Activated naive CD4-positive, alpha-beta T cell treated with anti-CD3 and anti-CD28 coated beads, Interleukin-2, amount 50 U/mL, for 72 hours (primary cell): Measurements from ENCODE around the gene TLK1. TPM values are rescaled to one million over a fixed set of nuclear protein-coding genes. Genes with fewer than 3 reads are reported as not detected.
"Not testable (repeated sequence)": the region's sequence is repeated elsewhere in the genome, so short reads cannot be mapped to it uniquely, and the experiment has no call there.

Experiments used
- ATAC-seq, 2 donors: fragments of 150-1000 bp; cut with Tn5 transposase; 2 replicates each; pipeline ENCODE4 v1.10.0; 2021; ENCODE audit warnings: mild to moderate bottlenecking in 2 of 2, moderate library complexity in 2 of 2
- DNase-seq, 2 donors: peaks; one replicate each; pipeline ENCODE4 v3.0.0; 2021 to 2022; ENCODE audit warnings: low spot score in 2 of 2
- H3K27ac Mint-ChIP-seq, 2 donors: one replicate each; pipeline ENCODE4 v1.8.0; 2022; ENCODE audit warnings: mild to moderate bottlenecking in 2 of 2, mixed read lengths in 2 of 2
- H3K36me3 Mint-ChIP-seq, 2 donors: one replicate each; pipeline ENCODE4 v1.8.0; 2022; ENCODE audit warnings: mixed read lengths in 2 of 2
- H3K9me3 Mint-ChIP-seq, 2 donors: one replicate each; pipeline ENCODE4 v1.8.0; 2022; ENCODE audit warnings: mixed read lengths in 2 of 2
- total RNA-seq, 2 donors: library from RNA; stranded (reverse); gene quantifications; one replicate each; pipeline ENCODE4 v1.2.3, GENCODE V29; 2022

TLK1 gene
- total RNA-seq, 2 donors from 2014 or later = 56.9 to 81.0 TPM

DNA sequence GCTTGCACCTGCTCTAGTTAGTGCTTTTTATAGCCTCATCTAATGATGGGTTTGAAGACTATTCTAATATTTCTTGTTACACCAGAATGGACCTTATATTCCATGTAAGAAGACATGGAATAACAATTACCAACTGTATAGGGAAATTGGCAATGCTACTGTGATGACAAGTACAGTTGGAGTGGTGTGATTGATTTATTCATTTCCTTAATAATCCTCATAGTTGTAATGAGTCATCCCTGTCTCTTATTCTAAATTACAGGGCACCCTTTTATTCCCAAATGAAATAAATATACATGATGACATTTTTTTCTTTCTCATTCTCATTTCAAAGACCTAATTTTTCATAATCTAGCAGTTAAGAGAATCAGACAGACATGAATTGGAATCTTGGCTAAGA is 18.3 kb upstream of the TLK1 start:
- no peak for ATAC-seq
- H3K27ac Mint-ChIP-seq = no peak overlapping the region
- peaks cover 0 to 4% of the 10 kb centered on the region in 2 donors for H3K36me3 Mint-ChIP-seq
- no peak for DNase-seq
- peaks cover 0 to 4% of the 10 kb centered on the region in 2 donors for H3K9me3 Mint-ChIP-seq

DNA sequence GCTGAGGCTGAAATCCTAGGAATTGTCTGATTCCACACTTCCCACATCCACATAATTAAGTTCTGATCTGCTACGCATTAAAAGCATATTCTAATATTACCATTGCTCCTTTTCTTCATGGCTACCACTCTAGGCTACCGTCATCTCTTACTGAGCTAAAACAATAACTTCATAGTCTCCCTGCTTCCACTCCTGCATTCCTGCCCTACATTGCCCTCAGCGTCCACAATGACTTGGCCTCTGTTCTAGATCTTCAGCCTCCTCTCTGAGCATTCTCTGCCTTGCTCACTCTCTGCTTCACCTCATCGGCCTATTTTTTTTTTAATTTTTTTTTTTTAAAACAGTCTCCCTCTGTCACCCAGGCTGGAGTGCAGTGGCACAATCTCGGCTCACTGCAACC is 15.8 kb upstream of the TLK1 start:
- Mint-ChIP-seq H3K9me3 (peaks cover 0 to 14% of the 10 kb centered on the region in 2 donors), H3K27ac (no peak overlapping the region), H3K36me3 (peaks cover 0 to 18% of the 10 kb centered on the region in 2 donors)
- no peak for DNase-seq
- ATAC-seq = no peak

DNA sequence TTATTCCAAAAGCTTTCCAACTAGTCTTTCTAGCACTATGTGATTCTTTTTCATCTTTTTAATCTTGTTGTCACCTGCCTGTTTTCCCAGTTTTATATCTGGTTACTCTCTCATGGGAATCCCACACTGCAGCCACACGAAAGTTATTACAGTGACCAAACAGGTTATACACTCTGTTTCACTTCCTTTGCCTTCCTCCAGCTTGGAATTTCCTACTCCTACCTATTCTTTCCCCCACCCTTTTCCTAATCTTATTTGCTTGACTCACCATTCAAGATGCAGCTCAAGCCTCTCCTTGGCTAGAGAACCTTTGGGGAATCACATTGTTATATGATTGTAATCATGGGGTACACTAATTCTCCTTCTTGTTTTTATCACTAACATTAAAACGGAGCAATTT is 13.4 kb upstream of the TLK1 start:
- peaks cover 0 to 14% of the 10 kb centered on the region in 2 donors for H3K9me3 Mint-ChIP-seq

DNA sequence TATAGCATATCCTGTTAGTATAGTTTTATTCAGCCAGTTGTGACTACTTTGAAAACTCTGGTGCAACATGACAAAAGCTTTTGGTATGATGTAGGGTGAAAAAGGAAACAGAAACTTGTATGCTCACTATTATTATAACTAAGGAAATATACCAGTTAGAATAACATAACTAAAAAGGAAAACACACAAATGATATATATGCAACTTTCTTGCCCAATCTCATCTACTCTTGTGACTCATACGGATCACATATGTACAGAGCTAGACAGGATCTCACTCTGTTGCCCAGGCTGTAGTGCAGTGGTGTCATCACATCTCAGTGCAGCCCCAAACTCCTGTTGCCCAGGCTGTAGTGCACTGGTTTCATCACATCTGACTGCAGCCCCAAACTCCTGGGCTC is 12.4 kb upstream of the TLK1 start:
- DNase-seq = no peak
- Mint-ChIP-seq H3K9me3 (peaks cover 0 to 14% of the 10 kb centered on the region in 2 donors), H3K36me3 (peaks cover 0 to 18% of the 10 kb centered on the region in 2 donors), H3K27ac (peak overlapping the region in 1 of 2 donors; percentile 39)
- peak; percentile 88 to 99 for ATAC-seq

More for the DNA sequence above, 13.4 kb upstream of the TLK1 start:
- no peak overlapping the region for H3K27ac Mint-ChIP-seq
- H3K36me3 Mint-ChIP-seq = peaks cover 0 to 18% of the 10 kb centered on the region in 2 donors
- DNase-seq = no peak
- ATAC-seq = no peak

DNA sequence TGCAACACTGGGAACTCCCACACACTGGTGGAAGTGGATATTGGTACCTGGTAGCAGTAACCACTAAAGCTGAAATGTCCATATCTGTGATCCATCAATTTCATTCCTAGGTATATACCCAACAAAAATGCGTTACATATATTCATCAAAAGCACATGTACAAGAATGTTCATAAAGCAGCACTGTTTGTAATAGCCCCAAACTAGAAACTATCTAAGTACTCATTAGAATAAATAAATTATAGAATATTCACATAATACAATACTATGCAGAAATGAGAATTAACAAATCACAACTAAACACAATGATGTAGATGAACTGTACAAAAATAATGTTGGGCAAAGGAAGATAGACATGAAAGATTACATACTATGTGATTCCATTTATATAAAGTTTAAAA is 11.1 kb upstream of the TLK1 start:
- DNase-seq (no peak), ATAC-seq (no peak)
- peaks cover 0 to 14% of the 10 kb centered on the region in 2 donors for H3K9me3 Mint-ChIP-seq
- peaks cover 0 to 18% of the 10 kb centered on the region in 2 donors for H3K36me3 Mint-ChIP-seq
- H3K27ac Mint-ChIP-seq = no peak overlapping the region

DNA sequence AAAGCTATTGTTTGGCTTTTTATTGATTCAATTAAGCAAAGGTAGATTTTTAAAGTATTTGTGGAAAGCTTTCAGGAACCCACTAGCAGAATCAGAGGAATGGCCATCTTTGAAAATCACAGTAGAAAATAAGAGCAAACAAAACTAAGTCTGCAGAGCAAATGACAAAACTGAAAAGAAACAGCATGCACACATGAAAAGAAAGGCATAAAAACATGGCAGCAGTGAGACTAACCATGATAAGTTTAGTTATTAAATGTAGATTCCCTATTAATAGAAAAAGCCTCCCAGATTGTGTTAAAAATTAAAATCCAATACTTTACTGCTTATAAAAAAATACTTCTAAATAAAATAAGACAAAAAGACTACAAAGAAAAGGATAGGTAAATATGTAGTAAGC is 9.1 kb upstream of the TLK1 start:
- Mint-ChIP-seq H3K36me3 (peaks cover 0 to 18% of the 10 kb centered on the region in 2 donors), H3K9me3 (peaks cover 0 to 14% of the 10 kb centered on the region in 2 donors), H3K27ac (no peak overlapping the region)
- ATAC-seq (no peak), DNase-seq (no peak)

DNA sequence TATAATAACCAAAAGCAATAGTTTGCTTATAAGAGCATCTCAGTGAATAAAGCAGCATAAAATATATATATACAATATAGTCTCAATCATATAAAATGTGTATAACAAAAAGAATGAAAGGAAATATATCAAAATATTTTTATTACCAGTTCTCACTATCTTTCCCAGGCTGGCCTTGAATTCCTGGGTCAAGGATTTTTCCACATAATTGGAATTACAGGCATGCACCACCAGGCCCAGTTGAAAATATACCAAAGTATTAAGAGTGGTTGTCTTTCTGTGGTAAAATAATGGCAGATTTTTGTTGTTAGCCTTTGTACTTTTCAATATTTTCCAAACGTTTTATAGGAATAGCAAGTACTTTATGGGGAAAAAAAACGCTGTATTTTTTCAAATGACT is 8.6 kb upstream of the TLK1 start:
- no peak for DNase-seq
- H3K27ac Mint-ChIP-seq = no peak overlapping the region
- no peak for ATAC-seq
- peaks cover 0 to 14% of the 10 kb centered on the region in 2 donors for H3K9me3 Mint-ChIP-seq
- H3K36me3 Mint-ChIP-seq = peaks cover 0 to 18% of the 10 kb centered on the region in 2 donors

DNA sequence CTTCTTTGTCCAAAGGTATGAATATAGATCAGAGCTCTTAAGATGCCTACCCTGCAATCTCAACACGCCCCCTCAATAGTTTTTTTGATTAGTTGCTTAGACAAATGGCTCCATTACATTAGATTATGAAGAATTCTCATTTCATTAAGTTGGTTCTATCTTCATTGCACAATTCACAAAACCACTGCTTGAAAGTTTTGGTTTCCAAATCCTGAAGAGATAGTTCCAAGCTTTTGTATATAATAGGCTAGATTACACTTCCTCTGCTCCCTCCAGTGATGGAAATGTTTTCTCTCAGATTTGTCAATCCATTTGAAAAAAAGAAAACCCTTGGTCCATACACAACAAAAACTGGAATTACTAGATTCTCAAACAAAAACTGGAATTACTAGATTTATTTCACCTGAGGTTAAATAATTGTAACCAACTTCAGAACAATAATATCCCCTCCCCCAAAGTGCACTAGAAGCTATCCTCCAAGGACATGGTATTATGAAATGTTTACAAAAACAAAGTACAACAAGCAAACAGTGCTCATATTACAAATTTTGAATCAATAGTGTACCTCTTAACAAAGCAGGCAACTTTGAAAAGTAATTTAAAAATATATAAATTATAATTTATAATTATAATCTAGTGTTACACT is 6.8 kb upstream of the TLK1 start:
- DNase-seq = no peak
- Mint-ChIP-seq H3K27ac (no peak overlapping the region), H3K9me3 (peaks cover 0 to 2% of the 10 kb centered on the region in 2 donors), H3K36me3 (peaks cover 0 to 3% of the 10 kb centered on the region in 2 donors)
- ATAC-seq = no peak

DNA sequence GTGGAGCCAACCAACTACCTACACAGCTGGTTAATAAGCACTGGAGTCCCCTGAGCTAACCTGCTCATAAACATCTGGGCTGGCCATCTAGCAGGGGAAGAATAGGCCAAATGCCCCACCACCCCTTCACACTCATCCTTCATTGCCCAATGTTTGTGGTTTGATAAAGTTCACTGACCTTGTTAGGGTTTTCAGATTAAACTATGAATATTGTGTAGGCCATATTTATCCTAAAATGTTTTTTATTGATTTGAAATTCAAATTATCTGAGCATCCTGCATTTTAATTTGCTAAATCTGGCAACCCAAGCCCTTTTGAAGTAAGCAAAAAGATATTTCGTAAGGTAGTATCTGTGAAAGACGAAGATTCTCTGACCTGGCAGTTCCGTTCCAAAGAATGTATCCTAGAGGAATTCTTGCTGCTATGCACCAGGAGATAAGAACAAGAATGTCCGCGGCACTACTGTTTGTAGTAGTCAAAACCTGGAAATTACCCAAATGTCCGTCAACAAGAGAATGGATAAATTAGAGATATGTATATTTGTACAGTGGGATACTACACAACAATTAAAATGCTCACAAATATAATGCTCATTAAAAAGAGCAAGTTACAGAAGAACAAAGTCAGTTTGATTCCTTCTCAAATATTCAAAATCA is 5.8 kb upstream of the TLK1 start:
- DNase-seq = no peak
- no peak for ATAC-seq
- Mint-ChIP-seq H3K36me3 (peaks cover 0 to under 1% of the 10 kb centered on the region in 2 donors), H3K27ac (no peak overlapping the region), H3K9me3 (no peaks in the 10 kb centered on the region)

DNA sequence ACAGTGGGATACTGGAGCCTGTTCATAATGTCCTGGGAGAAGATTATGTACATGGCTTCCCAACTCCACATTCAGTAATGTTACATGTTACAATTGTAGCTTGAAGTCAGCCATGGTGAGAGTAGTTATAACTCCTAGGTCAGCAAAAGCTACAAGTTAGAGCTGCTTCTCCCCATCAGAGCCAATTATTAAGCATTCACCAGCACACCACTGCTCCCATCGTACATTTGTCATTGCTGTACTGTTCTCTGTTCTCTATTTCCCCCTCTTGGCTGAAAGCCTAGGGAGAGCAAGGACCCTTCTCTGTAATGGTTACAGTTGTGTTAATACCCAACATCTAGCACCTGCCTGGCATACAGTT is 5.3 kb upstream of the TLK1 start:
- Mint-ChIP-seq H3K27ac (no peak overlapping the region), H3K36me3 (peaks cover 0 to 6% of the 10 kb centered on the region in 2 donors), H3K9me3 (no peaks in the 10 kb centered on the region)
- ATAC-seq = no peak
- no peak for DNase-seq

DNA sequence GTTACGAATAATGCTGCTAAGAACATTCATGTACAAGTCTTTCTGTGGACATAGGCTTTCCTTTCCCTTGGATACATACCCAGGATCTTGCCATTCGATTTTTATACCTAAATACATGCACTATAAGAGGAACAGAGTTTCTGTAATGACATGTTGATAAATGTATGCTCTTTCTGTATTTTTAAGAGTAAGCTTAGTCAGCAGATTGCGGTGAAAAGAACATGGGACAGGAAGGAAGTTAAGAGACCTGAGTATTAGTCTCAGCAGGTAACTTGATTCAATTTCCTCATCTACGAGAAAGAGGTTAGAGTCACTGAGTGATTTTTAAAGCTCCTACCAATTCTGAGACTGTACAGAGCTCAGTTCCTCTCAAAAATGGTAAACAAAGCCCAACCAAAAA is 2.6 kb upstream of the TLK1 start:
- ATAC-seq = no peak
- Mint-ChIP-seq H3K36me3 (peaks cover 9 to 16% of the 10 kb centered on the region in 2 donors), H3K9me3 (no peaks in the 10 kb centered on the region), H3K27ac (peak overlapping the region; percentile 56 to 94)
- DNase-seq = no peak

DNA sequence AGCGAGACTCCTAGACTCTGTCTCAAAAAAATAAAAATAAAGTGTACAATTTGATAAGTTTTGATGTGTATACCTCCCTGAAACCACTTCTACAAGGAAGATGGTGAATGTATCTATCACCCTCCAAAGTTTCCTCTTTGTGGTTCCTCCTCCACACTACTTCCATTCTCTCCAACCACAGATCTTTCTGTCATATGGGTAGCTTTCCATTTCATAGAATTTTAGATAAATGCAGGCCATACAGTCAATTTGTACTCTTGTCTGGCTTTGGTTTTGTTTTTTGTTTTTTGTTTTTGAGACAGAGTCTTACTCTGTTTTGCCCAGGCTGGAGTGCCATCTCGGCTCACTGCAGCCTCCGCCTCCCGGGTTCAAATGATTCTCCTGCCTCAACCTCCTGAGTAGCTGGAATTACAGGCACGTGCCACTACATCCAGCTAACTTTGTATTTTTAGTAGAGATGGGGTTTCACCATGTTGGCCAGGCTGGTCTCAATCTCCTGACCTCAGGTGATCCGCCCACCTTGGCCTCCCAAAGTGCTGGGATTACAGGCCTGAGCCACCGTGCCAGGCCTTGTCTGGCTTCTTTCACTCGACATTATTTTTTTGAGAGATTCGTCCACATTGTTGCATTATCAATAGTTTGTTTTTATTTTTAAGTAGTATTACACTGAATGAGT is 2.0 kb upstream of the TLK1 start:
- not testable (repeated sequence) for H3K9me3 Mint-ChIP-seq, DNase-seq
- H3K27ac Mint-ChIP-seq = peak overlapping the region; percentile 56 to 94
- peak; percentile 2 to 19 for ATAC-seq
- H3K36me3 Mint-ChIP-seq = peaks cover 9 to 16% of the 10 kb centered on the region in 2 donors

DNA sequence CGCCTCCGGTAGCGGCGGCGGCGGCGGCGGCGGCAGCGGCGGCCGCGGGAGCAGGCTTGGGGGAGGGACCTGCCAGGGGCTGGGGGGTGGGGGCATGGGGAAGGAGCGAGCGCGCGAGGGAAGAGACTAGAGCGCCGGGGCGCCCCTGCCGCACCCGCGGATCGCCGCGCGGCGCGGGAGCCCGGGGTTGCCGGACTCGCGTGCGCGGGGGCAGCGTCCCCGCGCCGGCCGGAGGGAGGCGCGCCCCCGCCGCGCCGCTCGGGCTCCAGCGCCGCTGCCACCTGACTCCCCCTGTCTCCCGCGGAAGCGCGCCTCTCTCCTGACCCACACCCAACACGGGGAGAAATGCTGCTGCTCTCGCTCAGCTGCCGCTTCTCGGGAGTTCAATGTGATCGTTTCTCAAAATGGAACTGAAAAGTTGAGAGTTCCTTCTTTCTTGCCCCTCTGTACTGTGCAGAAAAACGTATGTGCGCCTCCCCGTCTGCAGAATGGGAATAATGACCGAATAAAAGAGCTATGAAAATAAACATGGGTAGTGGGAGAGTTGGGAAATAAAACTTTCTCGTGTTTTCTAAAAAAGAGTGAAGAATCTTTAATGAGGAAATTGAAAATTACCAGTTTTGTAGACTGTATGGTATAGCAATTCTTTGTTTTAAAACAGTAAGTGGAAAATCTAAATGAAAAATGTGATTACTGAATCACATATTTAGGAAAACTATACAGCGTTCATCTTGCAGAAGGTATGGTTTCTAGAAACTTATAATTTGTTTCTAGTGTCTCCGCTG is 455 bp upstream of the TLK1 start:
- Mint-ChIP-seq H3K9me3 (no peaks in the 10 kb centered on the region), H3K36me3 (peaks cover 16 to 17% of the 10 kb centered on the region in 2 donors), H3K27ac (peak overlapping the region; percentile 89 to 94)
- DNase-seq (peak; percentile 64 to 71), ATAC-seq (peak; percentile 55 to 68)

DNA sequence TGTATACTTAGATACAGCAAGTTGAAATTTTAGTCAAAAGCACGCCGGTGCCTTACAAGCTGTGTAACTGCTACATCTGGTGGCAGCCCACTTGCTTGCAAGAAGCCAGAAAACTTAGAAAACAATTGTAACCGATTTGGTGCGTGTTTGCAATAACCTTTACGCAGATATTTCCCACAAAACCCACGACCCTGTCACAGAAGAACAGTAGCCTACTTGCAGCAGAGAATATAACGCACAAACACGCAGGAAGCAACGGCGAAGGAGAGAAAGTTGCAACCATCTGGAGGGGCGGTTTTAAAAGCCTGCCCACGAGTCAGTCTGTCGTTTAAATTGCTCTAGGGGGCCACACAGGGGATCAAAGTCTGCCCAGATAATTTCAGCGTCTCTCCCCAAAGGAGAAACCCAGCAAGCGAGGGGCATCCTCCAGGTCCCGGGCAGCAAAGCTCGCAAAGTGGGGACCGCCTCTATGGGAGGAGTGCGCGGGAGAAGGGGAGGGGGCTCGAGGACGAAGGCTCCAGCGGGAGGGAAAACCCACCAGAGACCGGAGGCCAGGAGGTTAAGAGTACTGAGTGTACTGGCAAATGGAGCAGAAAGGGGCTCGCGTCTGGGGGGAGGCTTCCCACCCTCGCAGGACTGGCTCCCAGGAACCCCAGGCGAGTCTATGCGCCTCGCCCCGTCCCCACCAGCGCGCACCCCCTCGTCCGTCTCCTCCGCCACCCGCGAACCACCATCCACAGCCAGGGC is 1.1 kb downstream of the TLK1 start:
- DNase-seq (peak; percentile 50 to 58), ATAC-seq (peak; percentile 28 to 32)
- peak overlapping the region; percentile 94 to 97 for H3K27ac Mint-ChIP-seq
- H3K9me3 Mint-ChIP-seq = no peaks in the 10 kb centered on the region
- H3K36me3 Mint-ChIP-seq = peaks cover 16 to 17% of the 10 kb centered on the region in 2 donors

DNA sequence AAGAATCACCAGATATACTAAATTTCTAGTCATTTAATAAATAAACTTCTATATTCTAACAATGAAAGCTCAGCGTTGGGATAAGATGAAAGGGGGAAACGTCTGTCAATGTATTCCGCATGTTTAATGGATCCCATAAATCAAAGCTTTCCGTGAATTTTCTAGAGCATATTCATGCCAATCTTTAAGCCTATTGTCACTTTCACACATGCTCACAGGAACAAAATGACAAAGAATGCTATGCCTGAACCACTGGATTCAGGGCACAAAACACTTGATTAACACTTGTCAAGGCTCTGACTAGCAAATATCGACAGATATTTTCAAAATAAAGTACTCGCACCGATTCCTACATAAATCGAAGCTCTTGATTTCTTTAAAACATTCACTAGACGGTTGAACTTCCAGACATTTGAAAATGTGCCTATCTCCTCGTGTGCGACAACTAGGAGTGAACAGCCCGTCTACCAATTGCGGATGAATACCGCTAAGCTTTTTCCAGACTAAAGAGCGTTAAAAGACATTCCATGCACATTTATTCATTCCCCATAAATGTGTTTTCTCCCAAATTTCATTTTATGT is 1.8 kb downstream of the TLK1 start:
- Mint-ChIP-seq H3K27ac (peak overlapping the region in 1 of 2 donors; percentile 94), H3K36me3 (peaks cover 16 to 17% of the 10 kb centered on the region in 2 donors), H3K9me3 (no peaks in the 10 kb centered on the region)
- no peak for DNase-seq
- no peak for ATAC-seq
